ENCODE results near the gene HOXD12. TPM values are rescaled to one million over a fixed set of nuclear protein-coding genes. Genes with fewer than 3 reads are reported as not detected.

HOXD12 gene
- total RNA-seq, 2 donors from 2014 or later = not detected

- Histone ChIP-seq H3K27ac (no peak overlapping the region), H3K4me1 (no peaks in the 10 kb centered on the region)
- intact Hi-C loops (cut with DNase I) = no loop called here
Measured at GRCh38 chr2:176072951-176073904, 26.4 kb upstream of the HOXD12 start.

GRCh38 chr2:176074919-176075425 is 24.6 kb upstream of the HOXD12 start:
- Histone ChIP-seq H3K9ac (ENCODE audit: low read depth in 2 of 2, low read length in 2 of 2) (no peak overlapping the region), H3K36me3 (no peaks in the 10 kb centered on the region), H3K9me3 (no peaks in the 10 kb centered on the region), H3K27ac (no peak overlapping the region), H3K4me3 (no peak overlapping the region), H3K4me1 (no peaks in the 10 kb centered on the region), H3K27me3 (peaks cover 85% of the 10 kb centered on the region)
- no peak for TF ChIP-seq CTCF (IDR thresholded peaks at IDR 0.05)
- no peak for DNase-seq
- intact Hi-C loops (cut with DNase I) = no loop called here

More at GRCh38 chr2:176072951-176073904, 26.4 kb upstream of the HOXD12 start:
- no peaks in the 10 kb centered on the region for H3K9me3 ChIP-seq
- H3K36me3 ChIP-seq = no peaks in the 10 kb centered on the region
- no peak for DNase-seq
- TF ChIP-seq CTCF (IDR thresholded peaks at IDR 0.05) = no peak
- peaks cover 84% of the 10 kb centered on the region for H3K27me3 ChIP-seq
- H3K4me3 ChIP-seq = no peak overlapping the region
- H3K9ac ChIP-seq (ENCODE audit: low read depth in 2 of 2, low read length in 2 of 2) = no peak overlapping the region

- H3K27me3 ChIP-seq = peaks cover 88% of the 10 kb centered on the region
- intact Hi-C loops (cut with DNase I) = no loop called here
- H3K9me3 ChIP-seq = no peaks in the 10 kb centered on the region
- no peak overlapping the region for H3K4me3 ChIP-seq
- H3K36me3 ChIP-seq = no peaks in the 10 kb centered on the region
- H3K4me1 ChIP-seq = no peaks in the 10 kb centered on the region
- no peak for DNase-seq
- TF ChIP-seq CTCF (IDR thresholded peaks at IDR 0.05) = no peak
- no peak overlapping the region for H3K9ac ChIP-seq (ENCODE audit: low read depth in 2 of 2, low read length in 2 of 2)
- no peak overlapping the region for H3K27ac ChIP-seq
Measured at GRCh38 chr2:176075481-176075880, 24.1 kb upstream of the HOXD12 start.

- intact Hi-C loops (cut with DNase I) = no loop called here
- no peak for TF ChIP-seq CTCF (IDR thresholded peaks at IDR 0.05)
- no peak for DNase-seq
Measured at GRCh38 chr2:176076063-176076462, 23.5 kb upstream of the HOXD12 start.

GRCh38 chr2:176076796-176077195 is 22.8 kb upstream of the HOXD12 start:
- no peak for DNase-seq
- Histone ChIP-seq H3K9ac (ENCODE audit: low read depth in 2 of 2, low read length in 2 of 2) (no peak overlapping the region), H3K36me3 (no peaks in the 10 kb centered on the region), H3K4me1 (no peaks in the 10 kb centered on the region), H3K9me3 (no peaks in the 10 kb centered on the region), H3K4me3 (no peak overlapping the region), H3K27me3 (peaks cover 91% of the 10 kb centered on the region), H3K27ac (no peak overlapping the region)
- TF ChIP-seq CTCF (IDR thresholded peaks at IDR 0.05) = no peak
- intact Hi-C loops (cut with DNase I) = no loop called here

More at GRCh38 chr2:176076063-176076462, 23.5 kb upstream of the HOXD12 start:
- H3K9ac ChIP-seq (ENCODE audit: low read depth in 2 of 2, low read length in 2 of 2) = no peak overlapping the region
- no peaks in the 10 kb centered on the region for H3K4me1 ChIP-seq
- no peaks in the 10 kb centered on the region for H3K36me3 ChIP-seq
- H3K27me3 ChIP-seq = peaks cover 91% of the 10 kb centered on the region
- no peak overlapping the region for H3K4me3 ChIP-seq
- no peaks in the 10 kb centered on the region for H3K9me3 ChIP-seq
- H3K27ac ChIP-seq = no peak overlapping the region
